Measurements from ENCODE around the gene DACH1.
"Not testable (repeated sequence)": the region's sequence is repeated elsewhere in the genome, so short reads cannot be mapped to it uniquely, and the experiment has no call there.

The DACH1 gene

GRCh38 chr13:71806886-71807285 lies 60.1 kb downstream of the DACH1 start:
- Histone ChIP-seq H3K27me3 (ENCODE audit: insufficient read depth, low read length) (no peaks in the 10 kb centered on the region), H3K4me3 (ENCODE audit: low read length) (no peak overlapping the region), H2AFZ (ENCODE audit: low read depth, low read length) (no peak overlapping the region), H3K36me3 (ENCODE audit: insufficient read depth, low read length) (no peaks in the 10 kb centered on the region), H3K9me3 (ENCODE audit: low read length) (no peaks in the 10 kb centered on the region), H3K4me1 (ENCODE audit: insufficient read depth, low read length) (peaks cover 8% of the 10 kb centered on the region)

GRCh38 chr13:71803066-71803465 lies 63.9 kb downstream of the DACH1 start:
- no peak overlapping the region for H2AFZ ChIP-seq (ENCODE audit: low read depth, low read length)
- no peaks in the 10 kb centered on the region for H3K9me3 ChIP-seq (ENCODE audit: low read length)
- peaks cover 16% of the 10 kb centered on the region for H3K4me1 ChIP-seq (ENCODE audit: insufficient read depth, low read length)
- H3K27me3 ChIP-seq (ENCODE audit: insufficient read depth, low read length) = no peaks in the 10 kb centered on the region
- no peaks in the 10 kb centered on the region for H3K36me3 ChIP-seq (ENCODE audit: insufficient read depth, low read length)
- no peak overlapping the region for H3K4me3 ChIP-seq (ENCODE audit: low read length)

- H3K4me1 ChIP-seq (ENCODE audit: insufficient read depth, low read length) = peaks cover 16% of the 10 kb centered on the region
- no peaks in the 10 kb centered on the region for H3K36me3 ChIP-seq (ENCODE audit: insufficient read depth, low read length)
- H3K4me3 ChIP-seq (ENCODE audit: low read length) = no peak overlapping the region
These were observed 65.2 kb downstream of the DACH1 start for GRCh38 chr13:71801781-71802180.

GRCh38 chr13:71801165-71801760 lies 65.7 kb downstream of the DACH1 start:
- Histone ChIP-seq H3K36me3 (ENCODE audit: insufficient read depth, low read length) (no peaks in the 10 kb centered on the region), H3K4me1 (ENCODE audit: insufficient read depth, low read length) (peaks cover 16% of the 10 kb centered on the region), H3K27me3 (ENCODE audit: insufficient read depth, low read length) (no peaks in the 10 kb centered on the region), H3K9me3 (ENCODE audit: low read length) (no peaks in the 10 kb centered on the region), H2AFZ (ENCODE audit: low read depth, low read length) (no peak overlapping the region), H3K4me3 (ENCODE audit: low read length) (no peak overlapping the region)

More at GRCh38 chr13:71801781-71802180, 65.2 kb downstream of the DACH1 start:
- no peaks in the 10 kb centered on the region for H3K27me3 ChIP-seq (ENCODE audit: insufficient read depth, low read length)
- H2AFZ ChIP-seq (ENCODE audit: low read depth, low read length) = no peak overlapping the region
- H3K9me3 ChIP-seq (ENCODE audit: low read length) = no peaks in the 10 kb centered on the region

GRCh38 chr13:71799324-71799723 lies 67.7 kb downstream of the DACH1 start:
- Histone ChIP-seq H2AFZ (ENCODE audit: low read depth, low read length) (no peak overlapping the region), H3K27me3 (ENCODE audit: insufficient read depth, low read length) (no peaks in the 10 kb centered on the region), H3K4me3 (ENCODE audit: low read length) (no peak overlapping the region), H3K4me1 (ENCODE audit: insufficient read depth, low read length) (peaks cover 16% of the 10 kb centered on the region), H3K9me3 (ENCODE audit: low read length) (no peaks in the 10 kb centered on the region), H3K36me3 (ENCODE audit: insufficient read depth, low read length) (no peaks in the 10 kb centered on the region)

DNA sequence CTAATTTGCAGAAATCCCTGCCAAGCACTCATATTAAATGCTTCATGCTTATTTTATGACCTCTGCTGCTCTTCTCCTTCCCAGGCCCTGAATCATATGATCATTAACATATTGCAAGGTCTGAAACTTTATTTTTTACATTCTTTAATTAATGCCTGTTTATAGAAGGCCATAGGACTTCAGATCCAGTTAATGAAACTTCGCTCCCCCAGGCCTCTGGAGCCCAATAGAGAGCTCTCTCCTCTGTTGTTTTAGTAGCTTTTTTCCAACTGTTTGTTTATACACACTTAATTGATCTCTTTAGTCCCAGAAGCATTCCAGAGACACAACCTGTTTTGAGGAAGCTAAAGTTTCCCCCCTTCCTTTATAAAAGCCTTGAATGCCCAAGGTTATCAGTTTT lies 68.3 kb downstream of the DACH1 start:
- Histone ChIP-seq H2AFZ (ENCODE audit: low read depth, low read length) (no peak overlapping the region), H3K27me3 (ENCODE audit: insufficient read depth, low read length) (no peaks in the 10 kb centered on the region), H3K4me1 (ENCODE audit: insufficient read depth, low read length) (peaks cover 16% of the 10 kb centered on the region), H3K4me3 (ENCODE audit: low read length) (no peak overlapping the region), H3K36me3 (ENCODE audit: insufficient read depth, low read length) (no peaks in the 10 kb centered on the region), H3K9me3 (ENCODE audit: low read length) (no peaks in the 10 kb centered on the region)

DNA sequence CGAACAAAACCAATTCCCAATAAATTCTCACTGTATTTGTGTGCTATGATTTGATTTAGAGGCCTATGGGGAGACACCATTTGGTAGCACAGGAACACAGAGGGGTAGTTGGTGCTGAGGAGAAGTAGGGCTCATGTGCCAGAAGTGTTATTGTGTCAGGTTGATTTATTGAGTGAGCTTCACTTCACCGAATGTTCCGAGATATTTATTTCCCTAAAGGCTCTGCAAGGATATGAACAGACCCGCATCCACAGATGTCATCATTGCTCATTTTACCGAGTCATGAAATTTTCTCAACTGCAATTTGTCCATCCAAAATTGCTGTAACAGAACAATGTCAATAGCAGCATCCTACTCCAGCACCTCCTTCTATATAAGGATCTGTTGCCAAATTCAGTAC lies 69.5 kb downstream of the DACH1 start:
- H3K4me1 ChIP-seq (ENCODE audit: insufficient read depth, low read length) = peaks cover 12% of the 10 kb centered on the region
- H2AFZ ChIP-seq (ENCODE audit: low read depth, low read length) = no peak overlapping the region
- no peaks in the 10 kb centered on the region for H3K36me3 ChIP-seq (ENCODE audit: insufficient read depth, low read length)
- no peaks in the 10 kb centered on the region for H3K27me3 ChIP-seq (ENCODE audit: insufficient read depth, low read length)
- H3K9me3 ChIP-seq (ENCODE audit: low read length) = no peaks in the 10 kb centered on the region
- H3K4me3 ChIP-seq (ENCODE audit: low read length) = no peak overlapping the region

GRCh38 chr13:71789693-71790329 lies 77.2 kb downstream of the DACH1 start:
- H3K36me3 ChIP-seq (ENCODE audit: insufficient read depth, low read length) = no peaks in the 10 kb centered on the region
- H3K4me1 ChIP-seq (ENCODE audit: insufficient read depth, low read length) = peaks cover 19% of the 10 kb centered on the region
- peaks cover 3% of the 10 kb centered on the region for H3K9me3 ChIP-seq (ENCODE audit: low read length)
- no peak overlapping the region for H2AFZ ChIP-seq (ENCODE audit: low read depth, low read length)
- H3K27me3 ChIP-seq (ENCODE audit: insufficient read depth, low read length) = no peaks in the 10 kb centered on the region
- H3K4me3 ChIP-seq (ENCODE audit: low read length) = no peak overlapping the region

- no peak overlapping the region for H2AFZ ChIP-seq (ENCODE audit: low read depth, low read length)
- peaks cover 19% of the 10 kb centered on the region for H3K4me1 ChIP-seq (ENCODE audit: insufficient read depth, low read length)
- H3K9me3 ChIP-seq (ENCODE audit: low read length) = peaks cover 3% of the 10 kb centered on the region
- no peaks in the 10 kb centered on the region for H3K36me3 ChIP-seq (ENCODE audit: insufficient read depth, low read length)
- H3K27me3 ChIP-seq (ENCODE audit: insufficient read depth, low read length) = no peaks in the 10 kb centered on the region
- no peak overlapping the region for H3K4me3 ChIP-seq (ENCODE audit: low read length)
These were observed 78.0 kb downstream of the DACH1 start for GRCh38 chr13:71789037-71789436.

GRCh38 chr13:71787414-71787813 lies 79.6 kb downstream of the DACH1 start:
- Histone ChIP-seq H3K27me3 (ENCODE audit: insufficient read depth, low read length) (no peaks in the 10 kb centered on the region), H2AFZ (ENCODE audit: low read depth, low read length) (no peak overlapping the region), H3K36me3 (ENCODE audit: insufficient read depth, low read length) (no peaks in the 10 kb centered on the region), H3K9me3 (ENCODE audit: low read length) (peaks cover 3% of the 10 kb centered on the region), H3K4me1 (ENCODE audit: insufficient read depth, low read length) (peaks cover 19% of the 10 kb centered on the region), H3K4me3 (ENCODE audit: low read length) (no peak overlapping the region)

- H3K9me3 ChIP-seq (ENCODE audit: low read length) = peaks cover 2% of the 10 kb centered on the region
- H3K4me1 ChIP-seq (ENCODE audit: insufficient read depth, low read length) = peaks cover 19% of the 10 kb centered on the region
- H3K36me3 ChIP-seq (ENCODE audit: insufficient read depth, low read length) = no peaks in the 10 kb centered on the region
- no peaks in the 10 kb centered on the region for H3K27me3 ChIP-seq (ENCODE audit: insufficient read depth, low read length)
- peak overlapping the region; percentile 30 for H2AFZ ChIP-seq (ENCODE audit: low read depth, low read length)
- H3K4me3 ChIP-seq (ENCODE audit: low read length) = no peak overlapping the region
These were observed 80.1 kb downstream of the DACH1 start for GRCh38 chr13:71786875-71787274.

GRCh38 chr13:71785361-71785760 lies 81.6 kb downstream of the DACH1 start:
- H3K9me3 ChIP-seq (ENCODE audit: low read length) = no peaks in the 10 kb centered on the region
- no peak overlapping the region for H3K4me3 ChIP-seq (ENCODE audit: low read length)
- H2AFZ ChIP-seq (ENCODE audit: low read depth, low read length) = no peak overlapping the region
- H3K36me3 ChIP-seq (ENCODE audit: insufficient read depth, low read length) = peaks cover 3% of the 10 kb centered on the region
- H3K27me3 ChIP-seq (ENCODE audit: insufficient read depth, low read length) = no peaks in the 10 kb centered on the region
- peaks cover 19% of the 10 kb centered on the region for H3K4me1 ChIP-seq (ENCODE audit: insufficient read depth, low read length)

DNA sequence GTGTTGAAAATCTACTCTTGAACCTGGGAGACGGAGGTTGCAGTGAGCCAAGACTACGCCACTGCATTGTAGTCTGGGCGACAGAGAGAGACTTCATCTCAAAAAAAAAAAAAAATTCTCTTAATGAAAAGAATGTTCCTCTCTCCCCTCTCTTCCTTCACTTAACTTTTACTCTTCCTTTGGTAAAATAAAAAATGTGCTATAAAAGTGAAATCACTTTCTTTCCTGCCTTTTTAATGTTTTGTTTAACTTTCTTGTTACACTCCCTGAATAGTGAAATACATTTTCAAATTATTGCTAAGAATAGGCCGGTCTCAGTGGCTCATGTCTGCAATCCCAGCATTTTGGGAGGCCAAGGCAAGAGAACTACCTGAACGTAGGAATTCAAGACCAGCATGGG lies 86.5 kb downstream of the DACH1 start:
- no peak overlapping the region for H2AFZ ChIP-seq (ENCODE audit: low read depth, low read length)
- H3K4me1 ChIP-seq (ENCODE audit: insufficient read depth, low read length) = peaks cover 3% of the 10 kb centered on the region
- H3K36me3 ChIP-seq (ENCODE audit: insufficient read depth, low read length) = peaks cover 3% of the 10 kb centered on the region
- no peak overlapping the region for H3K4me3 ChIP-seq (ENCODE audit: low read length)
- no peaks in the 10 kb centered on the region for H3K9me3 ChIP-seq (ENCODE audit: low read length)
- no peaks in the 10 kb centered on the region for H3K27me3 ChIP-seq (ENCODE audit: insufficient read depth, low read length)

DNA sequence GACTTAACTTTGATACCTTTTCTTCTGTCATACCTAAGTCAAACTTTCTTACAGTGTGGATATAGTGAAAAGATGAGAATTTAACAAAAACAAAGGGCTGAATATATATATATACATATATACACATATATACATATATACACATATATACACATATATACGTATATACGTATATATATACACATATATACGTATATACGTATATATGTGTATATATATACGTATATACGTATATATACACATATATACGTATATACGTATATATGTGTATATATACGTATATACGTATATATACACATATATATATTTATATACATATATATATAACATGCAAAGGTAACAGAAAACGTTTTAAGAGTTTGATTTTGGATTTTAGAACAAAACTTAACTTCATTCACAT lies 88.0 kb downstream of the DACH1 start:
- not testable (repeated sequence) for H3K4me1 ChIP-seq (ENCODE audit: insufficient read depth, low read length); H3K27me3 ChIP-seq (ENCODE audit: insufficient read depth, low read length); H2AFZ ChIP-seq (ENCODE audit: low read depth, low read length); H3K36me3 ChIP-seq (ENCODE audit: insufficient read depth, low read length); H3K4me3 ChIP-seq (ENCODE audit: low read length); H3K9me3 ChIP-seq (ENCODE audit: low read length)
